GM12878 (cell line): ENCODE data around the gene POU2F1.

Experiments used
- CHD2 ChIP-seq: IDR thresholded peaks from 2 replicates; pipeline ENCODE4 v1.6.1; 2011; ENCODE audit warnings: low read depth, low read length, improper control_type of control experiment, borderline replicate concordance
- NBN ChIP-seq: fragments of 450-650 bp; IDR thresholded peaks from 2 replicates; pipeline ENCODE4 v1.6.1; 2016
- TARDBP ChIP-seq: IDR thresholded peaks from 2 replicates; pipeline ENCODE4 v1.6.1; 2016; ENCODE audit warnings: borderline replicate concordance

GRCh38 chr1:167328816-167329483 is 108.3 kb downstream of the POU2F1 start:
- TF ChIP-seq TARDBP (no peak), CHD2 (no peak; the same call in 1 of the 2 replicates), NBN (peak; percentile 85)
